ENCODE measurements around the gene TMEM88. TPM values are rescaled to one million over a fixed set of nuclear protein-coding genes. Genes with fewer than 3 reads are reported as not detected.
A peak's percentile ranks its signal among the peaks of the same experiment; 100 is the strongest.

Gene TMEM88
- total RNA-seq, 1 donor from 2014 or later: 8.4 TPM

DNA sequence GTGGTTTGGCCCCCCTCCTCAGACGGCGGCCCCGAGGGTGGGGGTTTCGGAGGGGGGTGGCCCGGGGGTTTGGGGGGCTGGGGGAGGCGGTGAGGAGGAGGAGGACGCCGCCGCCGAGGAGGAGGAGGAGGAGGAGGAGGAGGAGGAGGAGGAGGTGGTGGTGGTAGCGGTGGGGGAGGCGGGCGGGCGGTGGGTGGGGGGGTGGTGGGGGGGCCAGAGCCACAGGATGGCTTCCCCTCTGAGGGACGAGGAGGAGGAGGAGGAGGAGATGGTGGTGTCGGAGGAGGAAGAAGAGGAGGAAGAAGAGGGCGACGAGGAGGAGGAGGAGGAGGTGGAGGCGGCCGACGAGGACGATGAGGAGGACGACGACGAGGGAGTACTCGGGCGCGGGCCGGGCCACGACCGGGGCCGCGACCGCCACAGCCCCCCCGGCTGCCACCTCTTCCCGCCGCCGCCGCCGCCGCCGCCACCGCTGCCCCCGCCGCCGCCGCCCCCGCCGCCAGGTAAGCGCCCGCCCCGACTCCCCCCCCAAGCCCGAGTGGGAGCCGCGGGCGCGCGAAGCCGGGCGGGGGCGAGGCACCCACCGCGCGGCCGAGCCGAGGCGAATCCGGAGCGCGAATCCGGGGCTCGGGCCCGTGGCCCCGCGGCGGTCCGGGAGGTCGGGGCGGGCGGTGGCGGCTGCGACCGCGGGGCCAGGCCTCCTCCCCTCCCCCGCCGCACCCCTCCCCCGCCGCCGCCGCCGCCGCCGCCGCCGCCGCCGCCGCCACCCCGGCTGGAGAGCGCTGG is 29.9 kb downstream of the TMEM88 start:
- Mint-ChIP-seq H3K27me3 (ENCODE audit: low read depth) (no peaks in the 10 kb centered on the region), H3K36me3 (ENCODE audit: low read depth) (peaks cover 2% of the 10 kb centered on the region), H3K4me3 (no peak overlapping the region), H3K27ac (ENCODE audit: unreplicated experiment) (no peak overlapping the region), H3K4me1 (no peaks in the 10 kb centered on the region), H3K9me3 (no peaks in the 10 kb centered on the region)
- TF ChIP-seq, protein P1, sequence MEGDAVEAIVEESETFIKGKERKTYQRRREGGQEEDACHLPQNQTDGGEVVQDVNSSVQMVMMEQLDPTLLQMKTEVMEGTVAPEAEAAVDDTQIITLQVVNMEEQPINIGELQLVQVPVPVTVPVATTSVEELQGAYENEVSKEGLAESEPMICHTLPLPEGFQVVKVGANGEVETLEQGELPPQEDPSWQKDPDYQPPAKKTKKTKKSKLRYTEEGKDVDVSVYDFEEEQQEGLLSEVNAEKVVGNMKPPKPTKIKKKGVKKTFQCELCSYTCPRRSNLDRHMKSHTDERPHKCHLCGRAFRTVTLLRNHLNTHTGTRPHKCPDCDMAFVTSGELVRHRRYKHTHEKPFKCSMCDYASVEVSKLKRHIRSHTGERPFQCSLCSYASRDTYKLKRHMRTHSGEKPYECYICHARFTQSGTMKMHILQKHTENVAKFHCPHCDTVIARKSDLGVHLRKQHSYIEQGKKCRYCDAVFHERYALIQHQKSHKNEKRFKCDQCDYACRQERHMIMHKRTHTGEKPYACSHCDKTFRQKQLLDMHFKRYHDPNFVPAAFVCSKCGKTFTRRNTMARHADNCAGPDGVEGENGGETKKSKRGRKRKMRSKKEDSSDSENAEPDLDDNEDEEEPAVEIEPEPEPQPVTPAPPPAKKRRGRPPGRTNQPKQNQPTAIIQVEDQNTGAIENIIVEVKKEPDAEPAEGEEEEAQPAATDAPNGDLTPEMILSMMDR (conservative IDR thresholded peaks at IDR 0.05): no peak
- no peak for DNase-seq (ENCODE audit: low read depth, low spot score)

DNA sequence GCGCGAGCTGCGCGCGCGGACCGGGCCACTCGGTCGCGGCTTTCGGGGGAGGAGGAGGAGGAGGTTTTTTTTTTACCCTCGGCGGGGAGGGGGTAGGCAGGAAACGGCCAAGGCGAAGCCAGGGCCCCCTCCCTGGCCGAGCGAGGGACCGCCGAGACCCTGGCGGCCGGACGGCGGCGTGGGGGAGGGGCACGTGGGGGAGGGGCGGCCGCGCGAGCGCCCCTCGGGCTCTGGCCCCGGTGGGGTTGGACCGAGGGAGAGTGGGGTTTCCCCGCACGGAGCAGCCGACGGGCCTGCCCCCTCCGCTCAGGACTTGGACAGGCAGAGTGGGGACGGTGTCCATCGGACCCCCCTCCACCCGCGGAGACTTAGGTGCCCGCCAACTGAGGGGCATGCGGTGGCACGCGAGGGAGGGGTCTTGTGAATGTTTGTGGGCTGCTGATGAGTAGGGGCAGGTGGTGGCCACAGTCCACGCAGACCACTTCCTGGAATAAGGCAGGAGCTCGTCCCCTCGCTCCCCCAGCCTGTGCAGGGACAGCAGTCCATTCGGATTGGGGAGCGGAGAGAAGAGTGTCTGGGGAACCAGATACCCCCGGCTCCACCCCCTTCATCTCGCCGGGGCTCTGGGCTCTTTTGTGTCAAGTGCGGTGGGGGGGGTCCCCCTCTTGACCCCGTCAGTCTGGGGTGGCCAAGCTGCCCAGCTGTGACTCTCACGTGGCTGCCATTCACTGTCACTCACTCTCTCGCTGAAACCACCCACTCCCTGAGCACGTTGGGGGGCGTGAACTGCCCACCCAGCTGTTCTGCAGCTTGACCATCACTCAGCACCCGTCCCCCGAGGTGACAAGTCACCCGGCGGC is 30.7 kb downstream of the TMEM88 start:
- Mint-ChIP-seq H3K27me3 (ENCODE audit: low read depth) (no peaks in the 10 kb centered on the region), H3K27ac (ENCODE audit: unreplicated experiment) (no peak overlapping the region), H3K4me3 (no peak overlapping the region), H3K9me3 (no peaks in the 10 kb centered on the region), H3K4me1 (no peaks in the 10 kb centered on the region), H3K36me3 (ENCODE audit: low read depth) (peaks cover 8% of the 10 kb centered on the region)
- TF ChIP-seq, protein P1 (conservative IDR thresholded peaks at IDR 0.05): no peak
- peak; percentile 56 for DNase-seq (ENCODE audit: low read depth, low spot score)

DNA sequence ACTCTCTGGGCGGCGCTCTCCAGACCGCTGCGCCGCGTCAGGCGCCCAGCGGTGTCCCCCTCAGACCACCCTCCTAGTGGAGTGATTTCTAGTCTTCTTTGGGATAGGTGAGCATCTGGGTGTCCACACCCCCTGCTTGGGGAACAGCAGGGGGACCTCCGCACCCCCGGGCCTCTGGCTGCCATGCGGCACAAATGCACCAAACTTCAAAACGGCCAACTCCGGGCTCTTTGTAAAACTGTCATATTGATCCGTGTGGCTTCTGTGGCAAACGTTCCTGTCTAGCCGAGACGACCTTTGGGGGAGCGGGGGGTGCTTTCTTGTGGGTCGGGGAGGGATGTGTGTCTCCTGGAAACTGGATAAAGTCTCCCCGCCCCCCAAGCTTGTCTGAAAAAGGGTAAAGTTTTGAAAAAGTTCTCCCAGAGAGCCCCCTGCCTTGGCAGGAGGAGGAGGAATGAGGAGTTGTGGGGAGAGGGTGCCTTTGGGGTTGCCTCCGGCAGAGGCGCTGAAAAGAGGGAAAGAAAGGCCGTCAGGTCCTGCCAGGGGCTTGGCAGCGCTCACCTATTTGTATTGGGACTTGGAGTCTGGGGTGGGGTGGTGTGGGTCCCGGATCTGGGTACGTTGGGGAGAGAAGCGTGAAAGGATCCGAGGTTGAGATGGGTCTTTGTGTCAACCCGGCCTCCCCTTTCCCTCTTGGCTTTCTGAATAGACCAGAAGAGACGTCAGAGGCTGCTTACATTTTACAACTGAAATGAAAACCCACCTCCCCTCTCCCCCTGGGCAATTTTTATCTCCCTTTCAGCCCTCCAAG is 31.6 kb downstream of the TMEM88 start:
- Mint-ChIP-seq H3K4me3 (no peak overlapping the region), H3K36me3 (ENCODE audit: low read depth) (peaks cover 8% of the 10 kb centered on the region), H3K9me3 (no peaks in the 10 kb centered on the region), H3K4me1 (no peaks in the 10 kb centered on the region), H3K27me3 (ENCODE audit: low read depth) (no peaks in the 10 kb centered on the region), H3K27ac (ENCODE audit: unreplicated experiment) (no peak overlapping the region)
- TF ChIP-seq, protein P1 (conservative IDR thresholded peaks at IDR 0.05): no peak
- peak; percentile 22 for DNase-seq (ENCODE audit: low read depth, low spot score)

DNA sequence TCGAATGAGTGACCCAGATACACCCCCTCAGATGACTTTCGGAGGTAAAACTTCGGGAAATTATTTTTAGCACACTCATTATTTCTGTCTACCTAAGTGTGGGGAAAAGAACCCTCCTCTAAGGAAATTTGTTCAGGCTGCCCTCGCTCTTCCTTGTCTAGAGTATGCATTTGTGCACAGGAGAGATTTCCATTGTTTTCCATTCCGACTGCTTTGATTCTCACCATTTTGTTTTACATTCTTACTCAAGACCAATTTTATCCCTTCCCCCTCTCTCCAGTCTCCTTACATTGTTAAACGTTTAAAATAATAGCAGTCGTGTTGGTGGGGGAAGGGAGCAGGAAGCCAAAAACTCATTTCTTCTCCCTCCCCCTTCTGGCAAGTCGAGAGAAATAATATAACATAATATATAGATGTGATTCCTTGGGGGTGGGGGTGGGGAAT is 32.2 kb downstream of the TMEM88 start:
- Mint-ChIP-seq H3K27ac (ENCODE audit: unreplicated experiment) (no peak overlapping the region), H3K36me3 (ENCODE audit: low read depth) (peaks cover 8% of the 10 kb centered on the region), H3K4me1 (no peaks in the 10 kb centered on the region), H3K4me3 (no peak overlapping the region), H3K27me3 (ENCODE audit: low read depth) (no peaks in the 10 kb centered on the region), H3K9me3 (no peaks in the 10 kb centered on the region)
- no peak for DNase-seq (ENCODE audit: low read depth, low spot score)
- TF ChIP-seq, protein P1 (conservative IDR thresholded peaks at IDR 0.05): no peak

Measured in neural crest cell (in vitro differentiated cells).